ENCODE results near the gene SLC2A6. TPM values are rescaled to one million over a fixed set of nuclear protein-coding genes. Genes with fewer than 3 reads are reported as not detected.

SLC2A6 gene
- total RNA-seq, 1 donor from 2014 or later: 29.2 TPM

- DNase-seq (ENCODE audit: low read depth): no peak
- no peak for TF ChIP-seq CTCF (conservative IDR thresholded peaks at IDR 0.05; ENCODE audit: low read depth, low read length)
Measured at GRCh38 chr9:133463864-133464615, 14.9 kb downstream of the SLC2A6 start.

GRCh38 chr9:133463234-133463863, 15.6 kb downstream of the SLC2A6 start:
- H3K4me3 ChIP-seq (ENCODE audit: low read depth, low read length): no peak overlapping the region
- TF ChIP-seq CTCF (conservative IDR thresholded peaks at IDR 0.05; ENCODE audit: low read depth, low read length): peak; percentile 13
- no peak for DNase-seq (ENCODE audit: low read depth)

More at GRCh38 chr9:133463864-133464615, 14.9 kb downstream of the SLC2A6 start:
- H3K4me3 ChIP-seq (ENCODE audit: low read depth, low read length): no peak overlapping the region

- TF ChIP-seq CTCF (conservative IDR thresholded peaks at IDR 0.05; ENCODE audit: low read depth, low read length): no peak
- no peak overlapping the region for H3K4me3 ChIP-seq (ENCODE audit: low read depth, low read length)
- DNase-seq (ENCODE audit: low read depth): no peak
Measured at GRCh38 chr9:133461975-133462374, 16.9 kb downstream of the SLC2A6 start.

GRCh38 chr9:133460405-133461175, 18.3 kb downstream of the SLC2A6 start:
- peak overlapping the region; percentile 78 for H3K4me3 ChIP-seq (ENCODE audit: low read depth, low read length)
- TF ChIP-seq CTCF (conservative IDR thresholded peaks at IDR 0.05; ENCODE audit: low read depth, low read length): no peak
- DNase-seq (ENCODE audit: low read depth): no peak

GRCh38 chr9:133459476-133460404, 19.2 kb downstream of the SLC2A6 start, which contains the start of gene CACFD1:
Gene CACFD1, plus strand, starts transcription at chr9:133459978. Its CDS starts 89 bp downstream, at chr9:133460067.
- DNase-seq (ENCODE audit: low read depth): peak; percentile 43
- TF ChIP-seq CTCF (conservative IDR thresholded peaks at IDR 0.05; ENCODE audit: low read depth, low read length): no peak
- H3K4me3 ChIP-seq (ENCODE audit: low read depth, low read length): peak within 1 kb of the TSS; percentile 78

Data from epithelial cell of proximal tubule (primary cell).